H1 (cell line): ENCODE results near the gene KCMF1. TPM values are rescaled to one million over a fixed set of nuclear protein-coding genes. Genes with fewer than 3 reads are reported as not detected.

ENCODE experiments used
- GTF2F1 ChIP-seq: IDR thresholded peaks from 2 replicates; pipeline ENCODE4 v1.6.1; 2012; ENCODE audit warnings: low read depth, low read length, improper control_type of control experiment, borderline replicate concordance
- JUND ChIP-seq: IDR thresholded peaks from 2 replicates; pipeline ENCODE4 v1.6.1; 2011; ENCODE audit warnings: mild to moderate bottlenecking, improper control_type of control experiment, low read length
- PHF8 ChIP-seq: fragments of 200-600 bp; sonication (generic); conservative IDR thresholded peaks from 2 replicates; pipeline ENCODE4 v1.7.1; 2012; ENCODE audit warnings: low read depth, mild to moderate bottlenecking, inconsistent platforms, low read length, moderate library complexity
- POLR2A ChIP-seq, 2 experiments: IDR thresholded peaks; 1 replicate in 1 of 2; 2 replicates in 1 of 2; pipeline ENCODE4 v1.6.1; 2011; ENCODE audit warnings: low read depth in 2 of 2, low read length in 2 of 2, mild to moderate bottlenecking in 2 of 2; ENCODE audit errors: control extremely low read depth in 1 of 2
- POU5F1 ChIP-seq: IDR thresholded peaks from 2 replicates; pipeline ENCODE4 v1.6.1; 2011; ENCODE audit warnings: low read depth, mild to moderate bottlenecking, low read length, moderate library complexity
- SRF ChIP-seq: IDR thresholded peaks from 2 replicates; pipeline ENCODE4 v1.6.1; 2011; ENCODE audit warnings: mild to moderate bottlenecking, low read depth, low read length, moderate library complexity
- TAF1 ChIP-seq: IDR thresholded peaks from 2 replicates; pipeline ENCODE4 v1.6.1; 2011; ENCODE audit warnings: mild to moderate bottlenecking, low read depth, low read length
- polyA plus RNA-seq, 7 experiments: library from polyadenylated mRNA; depleted of rRNA in 3 of 7; stranded (reverse) in 5 of 7; unstranded in 2 of 7; fragments of >200 nt in 5 of 7; fragments of 200-250 nt in 2 of 7; gene quantifications; 1 replicate in 5 of 7; 2 replicates in 1 of 7; 4 replicates in 1 of 7; pipeline versions ENCODE4 v1.2.1 to v1.2.3, GENCODE V29; 2011 to 2013; ENCODE audit warnings: missing spikeins in 2 of 7, mixed read lengths in 2 of 7
- total RNA-seq: library from RNA; stranded (reverse); fragmentation: NEBNext Ultra II Directional; extraction: Animal tissue kit (Norgen Biotek cat#: 25700); gene quantifications from 2 replicates; pipeline ENCODE4 v1.2.1, GENCODE V29; 2021
- TF ChIP-seq, protein P1 (sequence below): fragments of 300-600 bp; sonication (generic); IDR thresholded peaks from 2 replicates; pipeline ENCODE4 v1.7.1; 2012; ENCODE audit warnings: low read length, moderate library complexity, mild to moderate bottlenecking, inconsistent platforms; ENCODE audit not compliant: insufficient replicate concordance
- TF ChIP-seq, protein P2 (sequence below), 3 experiments: IDR thresholded peaks; 1 replicate in 2 of 3; 2 replicates in 1 of 3; pipeline versions ENCODE4 v1.5.1 to v1.6.1; 2011; ENCODE audit warnings: low read length in 3 of 3, mild to moderate bottlenecking in 3 of 3, inconsistent platforms in 2 of 3, low read depth in 1 of 3, moderate library complexity in 1 of 3; ENCODE audit not compliant: insufficient read depth in 1 of 3; ENCODE audit errors: control extremely low read depth in 1 of 3

KCMF1 gene
- total and polyA plus RNA-seq, 2 of the 8 experiments (the other 6 are each of a cell fraction or from before 2014, with no cell fraction given) = 86.9 to 149 TPM

DNA sequence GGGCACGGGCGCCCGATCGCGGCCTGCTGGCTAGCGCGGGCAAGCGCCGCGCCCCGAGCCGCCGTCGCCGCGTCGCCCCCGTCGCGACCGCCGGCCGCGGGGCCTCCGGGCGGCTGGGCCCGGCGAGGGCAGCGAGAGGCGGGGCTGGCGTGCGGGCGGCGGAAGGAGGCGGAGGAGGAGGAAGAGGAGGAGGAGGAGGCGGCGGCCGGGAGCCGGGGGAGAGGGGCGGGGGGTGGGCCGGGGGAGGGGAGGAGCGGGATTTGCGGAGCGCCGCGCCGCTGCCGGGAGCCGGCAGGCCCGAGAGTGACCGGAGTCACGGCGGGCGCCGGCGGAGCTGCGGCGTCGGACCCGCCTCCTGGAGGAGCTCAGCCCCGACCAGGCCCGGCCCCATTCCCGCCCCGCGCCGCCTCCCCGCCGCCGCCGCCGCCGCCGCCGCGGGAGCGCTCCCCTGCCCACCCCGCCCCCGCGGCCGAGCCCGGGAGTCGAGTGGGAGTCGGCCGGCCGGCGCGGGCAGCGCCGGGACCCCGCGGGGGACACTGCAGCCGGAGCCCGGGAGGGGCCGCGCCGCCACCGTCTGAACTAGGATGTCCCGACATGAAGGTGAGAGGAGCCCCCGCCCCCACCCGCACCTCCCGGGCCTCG is at the start of gene KCMF1 (continued):
- TF ChIP-seq, protein P1, sequence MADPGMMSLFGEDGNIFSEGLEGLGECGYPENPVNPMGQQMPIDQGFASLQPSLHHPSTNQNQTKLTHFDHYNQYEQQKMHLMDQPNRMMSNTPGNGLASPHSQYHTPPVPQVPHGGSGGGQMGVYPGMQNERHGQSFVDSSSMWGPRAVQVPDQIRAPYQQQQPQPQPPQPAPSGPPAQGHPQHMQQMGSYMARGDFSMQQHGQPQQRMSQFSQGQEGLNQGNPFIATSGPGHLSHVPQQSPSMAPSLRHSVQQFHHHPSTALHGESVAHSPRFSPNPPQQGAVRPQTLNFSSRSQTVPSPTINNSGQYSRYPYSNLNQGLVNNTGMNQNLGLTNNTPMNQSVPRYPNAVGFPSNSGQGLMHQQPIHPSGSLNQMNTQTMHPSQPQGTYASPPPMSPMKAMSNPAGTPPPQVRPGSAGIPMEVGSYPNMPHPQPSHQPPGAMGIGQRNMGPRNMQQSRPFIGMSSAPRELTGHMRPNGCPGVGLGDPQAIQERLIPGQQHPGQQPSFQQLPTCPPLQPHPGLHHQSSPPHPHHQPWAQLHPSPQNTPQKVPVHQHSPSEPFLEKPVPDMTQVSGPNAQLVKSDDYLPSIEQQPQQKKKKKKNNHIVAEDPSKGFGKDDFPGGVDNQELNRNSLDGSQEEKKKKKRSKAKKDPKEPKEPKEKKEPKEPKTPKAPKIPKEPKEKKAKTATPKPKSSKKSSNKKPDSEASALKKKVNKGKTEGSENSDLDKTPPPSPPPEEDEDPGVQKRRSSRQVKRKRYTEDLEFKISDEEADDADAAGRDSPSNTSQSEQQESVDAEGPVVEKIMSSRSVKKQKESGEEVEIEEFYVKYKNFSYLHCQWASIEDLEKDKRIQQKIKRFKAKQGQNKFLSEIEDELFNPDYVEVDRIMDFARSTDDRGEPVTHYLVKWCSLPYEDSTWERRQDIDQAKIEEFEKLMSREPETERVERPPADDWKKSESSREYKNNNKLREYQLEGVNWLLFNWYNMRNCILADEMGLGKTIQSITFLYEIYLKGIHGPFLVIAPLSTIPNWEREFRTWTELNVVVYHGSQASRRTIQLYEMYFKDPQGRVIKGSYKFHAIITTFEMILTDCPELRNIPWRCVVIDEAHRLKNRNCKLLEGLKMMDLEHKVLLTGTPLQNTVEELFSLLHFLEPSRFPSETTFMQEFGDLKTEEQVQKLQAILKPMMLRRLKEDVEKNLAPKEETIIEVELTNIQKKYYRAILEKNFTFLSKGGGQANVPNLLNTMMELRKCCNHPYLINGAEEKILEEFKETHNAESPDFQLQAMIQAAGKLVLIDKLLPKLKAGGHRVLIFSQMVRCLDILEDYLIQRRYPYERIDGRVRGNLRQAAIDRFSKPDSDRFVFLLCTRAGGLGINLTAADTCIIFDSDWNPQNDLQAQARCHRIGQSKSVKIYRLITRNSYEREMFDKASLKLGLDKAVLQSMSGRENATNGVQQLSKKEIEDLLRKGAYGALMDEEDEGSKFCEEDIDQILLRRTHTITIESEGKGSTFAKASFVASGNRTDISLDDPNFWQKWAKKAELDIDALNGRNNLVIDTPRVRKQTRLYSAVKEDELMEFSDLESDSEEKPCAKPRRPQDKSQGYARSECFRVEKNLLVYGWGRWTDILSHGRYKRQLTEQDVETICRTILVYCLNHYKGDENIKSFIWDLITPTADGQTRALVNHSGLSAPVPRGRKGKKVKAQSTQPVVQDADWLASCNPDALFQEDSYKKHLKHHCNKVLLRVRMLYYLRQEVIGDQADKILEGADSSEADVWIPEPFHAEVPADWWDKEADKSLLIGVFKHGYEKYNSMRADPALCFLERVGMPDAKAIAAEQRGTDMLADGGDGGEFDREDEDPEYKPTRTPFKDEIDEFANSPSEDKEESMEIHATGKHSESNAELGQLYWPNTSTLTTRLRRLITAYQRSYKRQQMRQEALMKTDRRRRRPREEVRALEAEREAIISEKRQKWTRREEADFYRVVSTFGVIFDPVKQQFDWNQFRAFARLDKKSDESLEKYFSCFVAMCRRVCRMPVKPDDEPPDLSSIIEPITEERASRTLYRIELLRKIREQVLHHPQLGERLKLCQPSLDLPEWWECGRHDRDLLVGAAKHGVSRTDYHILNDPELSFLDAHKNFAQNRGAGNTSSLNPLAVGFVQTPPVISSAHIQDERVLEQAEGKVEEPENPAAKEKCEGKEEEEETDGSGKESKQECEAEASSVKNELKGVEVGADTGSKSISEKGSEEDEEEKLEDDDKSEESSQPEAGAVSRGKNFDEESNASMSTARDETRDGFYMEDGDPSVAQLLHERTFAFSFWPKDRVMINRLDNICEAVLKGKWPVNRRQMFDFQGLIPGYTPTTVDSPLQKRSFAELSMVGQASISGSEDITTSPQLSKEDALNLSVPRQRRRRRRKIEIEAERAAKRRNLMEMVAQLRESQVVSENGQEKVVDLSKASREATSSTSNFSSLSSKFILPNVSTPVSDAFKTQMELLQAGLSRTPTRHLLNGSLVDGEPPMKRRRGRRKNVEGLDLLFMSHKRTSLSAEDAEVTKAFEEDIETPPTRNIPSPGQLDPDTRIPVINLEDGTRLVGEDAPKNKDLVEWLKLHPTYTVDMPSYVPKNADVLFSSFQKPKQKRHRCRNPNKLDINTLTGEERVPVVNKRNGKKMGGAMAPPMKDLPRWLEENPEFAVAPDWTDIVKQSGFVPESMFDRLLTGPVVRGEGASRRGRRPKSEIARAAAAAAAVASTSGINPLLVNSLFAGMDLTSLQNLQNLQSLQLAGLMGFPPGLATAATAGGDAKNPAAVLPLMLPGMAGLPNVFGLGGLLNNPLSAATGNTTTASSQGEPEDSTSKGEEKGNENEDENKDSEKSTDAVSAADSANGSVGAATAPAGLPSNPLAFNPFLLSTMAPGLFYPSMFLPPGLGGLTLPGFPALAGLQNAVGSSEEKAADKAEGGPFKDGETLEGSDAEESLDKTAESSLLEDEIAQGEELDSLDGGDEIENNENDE = no peak
- no peak for TF ChIP-seq JUND
- no peak for TF ChIP-seq SRF
- peak in 1 of 2 experiments; percentile 32; a peak in 1 of 3 replicates for TF ChIP-seq POLR2A (IDR thresholded peaks at IDR 0.05; ENCODE audit: control extremely low read depth in 1 of 2, low read depth in 2 of 2, low read length in 2 of 2)
- peak; percentile 71 for TF ChIP-seq TAF1
- TF ChIP-seq, protein P2, sequence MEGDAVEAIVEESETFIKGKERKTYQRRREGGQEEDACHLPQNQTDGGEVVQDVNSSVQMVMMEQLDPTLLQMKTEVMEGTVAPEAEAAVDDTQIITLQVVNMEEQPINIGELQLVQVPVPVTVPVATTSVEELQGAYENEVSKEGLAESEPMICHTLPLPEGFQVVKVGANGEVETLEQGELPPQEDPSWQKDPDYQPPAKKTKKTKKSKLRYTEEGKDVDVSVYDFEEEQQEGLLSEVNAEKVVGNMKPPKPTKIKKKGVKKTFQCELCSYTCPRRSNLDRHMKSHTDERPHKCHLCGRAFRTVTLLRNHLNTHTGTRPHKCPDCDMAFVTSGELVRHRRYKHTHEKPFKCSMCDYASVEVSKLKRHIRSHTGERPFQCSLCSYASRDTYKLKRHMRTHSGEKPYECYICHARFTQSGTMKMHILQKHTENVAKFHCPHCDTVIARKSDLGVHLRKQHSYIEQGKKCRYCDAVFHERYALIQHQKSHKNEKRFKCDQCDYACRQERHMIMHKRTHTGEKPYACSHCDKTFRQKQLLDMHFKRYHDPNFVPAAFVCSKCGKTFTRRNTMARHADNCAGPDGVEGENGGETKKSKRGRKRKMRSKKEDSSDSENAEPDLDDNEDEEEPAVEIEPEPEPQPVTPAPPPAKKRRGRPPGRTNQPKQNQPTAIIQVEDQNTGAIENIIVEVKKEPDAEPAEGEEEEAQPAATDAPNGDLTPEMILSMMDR (IDR thresholded peaks at IDR 0.05; ENCODE audit: control extremely low read depth in 1 of 3, insufficient read depth in 1 of 3, low read depth in 1 of 3, low read length in 3 of 3) = no peak
- no peak for TF ChIP-seq POU5F1
- no peak for TF ChIP-seq GTF2F1
- TF ChIP-seq PHF8 = 0 out of 2 replicates have a peak, but pooled peaks have one; percentile 36
